Activated naive CD8-positive, alpha-beta T cell treated with anti-CD3 and anti-CD28 coated beads, Interleukin-2, amount 50 U/mL, for 24 hours (primary cell): ENCODE data around the gene RNPS1.

Experiments used
- ATAC-seq: fragments of 150-1000 bp; cut with Tn5 transposase; one replicate; pipeline ENCODE4 v1.10.0; 2021
- DNase-seq: peaks from one replicate; pipeline ENCODE4 v3.0.0; 2021
- H3K27ac Mint-ChIP-seq: one replicate; pipeline ENCODE4 v1.8.0; 2021; ENCODE audit warnings: mild to moderate bottlenecking, mixed read lengths
- H3K27me3 Mint-ChIP-seq: one replicate; pipeline ENCODE4 v1.8.0; 2021; ENCODE audit warnings: mixed read lengths
- H3K36me3 Mint-ChIP-seq: one replicate; pipeline ENCODE4 v1.8.0; 2021; ENCODE audit warnings: low read depth, mixed read lengths
- H3K4me1 Mint-ChIP-seq: one replicate; pipeline ENCODE4 v1.8.0; 2021; ENCODE audit warnings: mixed read lengths
- H3K4me3 Mint-ChIP-seq: one replicate; pipeline ENCODE4 v1.8.0; 2021; ENCODE audit warnings: mild to moderate bottlenecking, moderate library complexity, mixed read lengths
- H3K9me3 Mint-ChIP-seq: one replicate; pipeline ENCODE4 v1.8.0; 2021; ENCODE audit warnings: mixed read lengths

Gene RNPS1

DNA sequence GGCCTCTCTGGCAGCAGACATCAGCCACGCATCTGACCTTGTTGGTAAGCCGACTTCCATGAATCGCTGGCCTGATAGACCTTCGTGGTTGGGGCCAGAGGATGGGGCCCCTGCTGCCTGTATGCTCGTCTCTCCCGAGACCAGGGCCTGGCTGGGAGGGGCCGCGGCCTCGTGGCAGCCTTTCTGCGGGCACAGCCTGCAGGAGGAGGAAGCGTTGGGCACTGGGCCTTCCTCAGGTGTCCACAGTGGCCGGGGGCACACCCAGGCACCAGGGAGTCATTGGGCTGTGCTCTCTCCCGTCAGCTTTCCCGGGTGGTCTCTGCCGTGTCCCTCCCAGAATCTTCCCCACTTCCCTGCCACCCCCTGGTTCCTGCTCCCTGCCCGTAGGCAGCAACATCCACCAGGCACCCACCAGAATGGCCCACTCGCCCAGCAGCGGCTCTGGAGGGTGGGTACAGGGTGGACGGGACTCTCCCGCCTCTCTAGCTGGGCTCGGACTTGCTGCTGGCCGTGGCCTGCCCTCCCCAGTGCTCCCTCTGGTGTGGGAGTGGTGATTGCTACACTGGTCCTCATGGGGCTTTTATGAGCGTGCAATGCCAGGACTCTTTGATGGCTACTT, 38.2 kb downstream of the RNPS1 start:
- Mint-ChIP-seq H3K27ac (no peak overlapping the region), H3K36me3 (peaks cover 20% of the 10 kb centered on the region), H3K4me1 (peaks cover 11% of the 10 kb centered on the region), H3K27me3 (no peaks in the 10 kb centered on the region), H3K4me3 (no peak overlapping the region), H3K9me3 (no peaks in the 10 kb centered on the region)
- no peak for DNase-seq
- no peak for ATAC-seq

DNA sequence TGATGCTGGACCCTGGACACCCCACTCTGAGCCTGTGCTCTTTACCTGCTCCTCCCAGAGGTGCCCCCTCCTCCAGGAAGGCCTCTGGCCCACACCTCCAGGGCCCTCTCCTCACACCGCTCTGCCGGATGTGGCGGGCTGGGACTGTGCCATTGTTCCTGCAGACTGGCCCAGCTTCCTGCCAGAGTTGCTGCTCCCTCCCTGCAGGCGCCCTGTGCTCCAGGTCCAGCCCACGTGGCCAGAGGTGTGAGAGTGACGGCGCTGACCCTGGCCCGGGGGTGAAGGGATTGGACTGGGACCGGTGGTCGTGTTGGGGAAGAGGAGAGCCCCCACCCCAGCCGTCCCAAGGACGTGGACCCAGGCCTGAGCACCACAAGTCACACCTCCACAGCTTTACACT, 38.8 kb downstream of the RNPS1 start:
- H3K36me3 Mint-ChIP-seq: peaks cover 19% of the 10 kb centered on the region
- H3K27ac Mint-ChIP-seq: no peak overlapping the region
- no peak for ATAC-seq
- peaks cover 18% of the 10 kb centered on the region for H3K4me1 Mint-ChIP-seq
- no peaks in the 10 kb centered on the region for H3K9me3 Mint-ChIP-seq
- H3K27me3 Mint-ChIP-seq: no peaks in the 10 kb centered on the region
- DNase-seq: no peak
- H3K4me3 Mint-ChIP-seq: no peak overlapping the region

DNA sequence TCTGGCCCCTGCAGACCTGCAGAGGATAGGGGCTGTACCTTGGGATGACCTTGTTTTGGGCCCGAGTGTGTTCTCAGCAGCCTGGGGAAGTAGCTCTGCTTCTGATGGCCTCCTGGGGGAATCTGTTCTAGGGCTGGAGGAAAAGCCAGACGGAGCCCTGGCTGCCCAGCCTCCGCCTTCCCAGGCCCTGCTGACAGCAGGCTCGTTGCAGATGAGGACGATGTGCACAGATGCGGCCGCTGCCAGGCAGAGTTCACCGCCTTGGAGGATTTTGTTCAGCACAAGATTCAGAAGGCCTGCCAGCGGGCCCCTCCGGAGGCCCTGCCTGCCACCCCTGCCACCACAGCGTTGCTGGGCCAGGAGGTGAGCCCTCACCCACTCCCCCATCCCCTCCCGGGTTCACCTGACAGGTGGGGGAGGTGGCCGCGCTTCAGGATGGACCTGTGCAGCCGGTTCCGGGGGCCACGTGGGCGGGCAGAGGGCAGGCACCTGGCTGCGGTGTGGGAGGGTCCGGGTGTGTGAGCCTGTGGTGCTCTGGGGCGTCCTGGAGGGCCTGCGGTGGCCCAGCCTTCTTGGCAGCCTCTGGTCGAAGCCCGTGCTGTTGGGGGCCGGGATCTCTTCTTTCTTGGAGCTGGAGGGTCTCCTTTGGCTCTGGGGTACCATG, 39.6 kb downstream of the RNPS1 start:
- no peaks in the 10 kb centered on the region for H3K9me3 Mint-ChIP-seq
- no peak overlapping the region for H3K4me3 Mint-ChIP-seq
- H3K36me3 Mint-ChIP-seq: peaks cover 15% of the 10 kb centered on the region
- ATAC-seq (no peak), DNase-seq (no peak)
- H3K27ac Mint-ChIP-seq: no peak overlapping the region
- peaks cover 18% of the 10 kb centered on the region for H3K4me1 Mint-ChIP-seq
- no peaks in the 10 kb centered on the region for H3K27me3 Mint-ChIP-seq

DNA sequence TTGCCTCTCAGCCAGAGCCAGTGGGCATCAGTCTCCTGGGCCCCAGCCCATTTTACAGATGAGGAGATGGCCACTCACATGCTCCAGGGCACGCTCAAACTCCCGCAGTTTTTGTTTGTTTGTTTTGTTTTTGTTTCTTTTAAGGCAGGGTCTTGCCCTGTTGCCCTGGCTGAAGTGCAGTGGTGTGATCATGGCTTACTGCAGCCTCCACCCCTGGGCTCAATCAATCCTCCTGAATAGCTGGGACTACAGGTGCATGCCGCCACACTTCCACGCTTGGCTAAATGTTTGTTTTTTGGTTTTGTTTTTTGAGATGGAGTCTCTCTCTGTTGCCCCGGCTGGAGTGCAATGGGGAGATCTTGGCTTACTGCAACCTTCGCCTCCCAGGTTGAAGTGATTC, 41.0 kb downstream of the RNPS1 start:
- peaks cover 18% of the 10 kb centered on the region for H3K4me1 Mint-ChIP-seq
- no peaks in the 10 kb centered on the region for H3K9me3 Mint-ChIP-seq
- peaks cover 15% of the 10 kb centered on the region for H3K36me3 Mint-ChIP-seq
- H3K27ac Mint-ChIP-seq: no peak overlapping the region
- H3K27me3 Mint-ChIP-seq: no peaks in the 10 kb centered on the region
- no peak for DNase-seq
- no peak overlapping the region for H3K4me3 Mint-ChIP-seq
- ATAC-seq: no peak

DNA sequence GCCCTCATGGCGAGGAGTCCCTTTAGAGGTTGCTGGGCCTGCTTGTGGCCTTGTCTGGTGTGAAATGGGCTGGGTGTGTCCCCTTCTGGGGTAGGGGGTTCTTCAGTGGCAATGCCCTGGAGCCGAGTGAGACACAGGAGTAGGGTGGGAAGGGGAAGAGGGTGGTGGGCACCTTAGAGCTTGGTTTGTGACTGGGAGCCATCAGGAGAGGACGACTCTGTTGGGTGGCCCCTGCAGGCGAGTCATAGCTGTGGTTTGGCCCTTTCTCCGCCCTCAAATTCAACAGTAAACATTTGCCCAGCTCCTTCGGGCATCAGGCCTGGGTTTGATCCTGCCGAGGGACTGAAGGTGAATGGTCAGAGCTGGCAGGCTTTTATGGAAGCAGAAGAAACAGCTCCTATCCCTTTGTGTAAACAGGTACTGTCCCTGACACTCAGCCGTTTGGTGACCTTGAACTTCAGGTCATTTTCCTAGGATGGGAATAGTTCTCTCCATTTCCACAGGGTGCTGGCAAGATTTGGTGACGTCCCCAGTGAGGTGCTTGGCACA, 41.6 kb downstream of the RNPS1 start:
- Mint-ChIP-seq H3K4me1 (peaks cover 18% of the 10 kb centered on the region), H3K27ac (no peak overlapping the region), H3K9me3 (no peaks in the 10 kb centered on the region), H3K4me3 (peak overlapping the region; percentile 46), H3K27me3 (no peaks in the 10 kb centered on the region), H3K36me3 (peaks cover 15% of the 10 kb centered on the region)
- DNase-seq: no peak
- no peak for ATAC-seq

DNA sequence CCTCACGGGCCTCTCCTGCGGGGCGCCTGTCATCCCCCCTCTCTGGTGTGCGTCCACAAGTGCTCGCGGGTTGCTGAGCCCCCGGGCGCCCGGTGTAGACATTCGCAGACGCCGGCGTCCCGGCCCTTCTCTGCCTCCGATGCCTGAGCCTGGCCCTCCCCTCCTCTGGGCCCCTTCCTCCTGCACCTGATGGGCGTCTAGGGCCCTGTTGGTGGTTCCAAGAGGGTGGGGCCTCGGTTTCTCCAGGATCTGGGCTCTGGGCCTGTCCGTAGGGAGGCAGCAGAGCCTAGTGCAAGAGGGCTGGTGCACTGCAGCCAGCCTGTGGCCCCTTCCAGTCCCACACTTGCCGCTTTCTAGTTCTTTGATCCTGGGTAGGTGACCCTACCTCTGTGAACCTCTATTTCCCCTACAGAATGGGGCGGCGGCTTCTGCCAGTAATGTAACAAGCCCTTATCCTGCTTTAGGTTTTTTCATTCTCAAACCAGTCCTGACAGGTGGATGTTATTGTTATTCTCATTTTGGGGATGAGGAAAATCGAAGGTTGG, 43.9 kb downstream of the RNPS1 start:
- Mint-ChIP-seq H3K9me3 (no peaks in the 10 kb centered on the region), H3K4me1 (peaks cover 18% of the 10 kb centered on the region), H3K27me3 (no peaks in the 10 kb centered on the region), H3K4me3 (peak overlapping the region; percentile 83), H3K27ac (peak overlapping the region; percentile 59), H3K36me3 (peaks cover 6% of the 10 kb centered on the region)
- DNase-seq (no peak), ATAC-seq (peak; percentile 15)

DNA sequence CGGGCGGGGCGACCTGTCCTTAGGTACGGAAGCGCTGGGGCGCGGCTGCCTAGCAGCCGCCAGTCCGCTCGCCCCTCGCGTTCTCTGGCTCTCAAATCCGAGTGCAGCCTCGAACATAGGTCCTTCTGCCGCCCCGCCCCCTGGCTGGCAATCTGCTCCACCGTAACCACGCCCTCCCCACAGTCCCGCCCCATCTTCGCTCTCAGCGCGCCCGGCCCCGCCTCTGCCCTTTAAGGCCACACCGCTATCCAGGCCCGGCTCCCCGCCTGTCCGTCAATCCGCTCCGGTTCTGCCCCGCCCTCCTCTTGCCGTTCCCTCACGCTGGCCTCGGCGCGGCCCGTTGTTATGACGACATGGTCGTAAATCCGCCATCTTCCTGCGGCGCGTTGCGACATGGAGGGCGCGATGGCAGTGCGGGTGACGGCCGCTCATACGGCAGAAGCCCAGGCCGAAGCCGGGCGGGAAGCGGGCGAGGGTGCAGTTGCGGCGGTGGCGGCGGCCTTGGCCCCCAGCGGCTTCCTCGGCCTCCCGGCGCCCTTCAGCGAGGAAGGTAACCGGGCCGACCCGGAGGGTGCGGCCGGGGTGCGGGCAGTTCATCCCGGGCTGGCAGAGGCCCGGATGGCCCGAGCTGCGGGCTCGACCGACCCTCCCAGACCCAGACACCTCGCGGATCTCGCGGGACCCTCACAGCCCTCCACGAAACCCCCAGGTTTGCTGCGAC, 44.5 kb downstream of the RNPS1 start, which contains the start of gene E4F1:
TSS of gene E4F1 (plus strand) at position 371 of the 721 bp plus-strand sequence. CDS start at position 394, 23 bp downstream.
- H3K4me1 Mint-ChIP-seq: peaks cover 18% of the 10 kb centered on the region
- no peaks in the 10 kb centered on the region for H3K27me3 Mint-ChIP-seq
- ATAC-seq (peak; percentile 98), DNase-seq (peak; percentile 100)
- H3K27ac Mint-ChIP-seq: peak within 1 kb of the TSS; percentile 59
- peak within 1 kb of the TSS; percentile 83 for H3K4me3 Mint-ChIP-seq
- no peaks in the 10 kb centered on the region for H3K9me3 Mint-ChIP-seq
- peaks cover 6% of the 10 kb centered on the region for H3K36me3 Mint-ChIP-seq

DNA sequence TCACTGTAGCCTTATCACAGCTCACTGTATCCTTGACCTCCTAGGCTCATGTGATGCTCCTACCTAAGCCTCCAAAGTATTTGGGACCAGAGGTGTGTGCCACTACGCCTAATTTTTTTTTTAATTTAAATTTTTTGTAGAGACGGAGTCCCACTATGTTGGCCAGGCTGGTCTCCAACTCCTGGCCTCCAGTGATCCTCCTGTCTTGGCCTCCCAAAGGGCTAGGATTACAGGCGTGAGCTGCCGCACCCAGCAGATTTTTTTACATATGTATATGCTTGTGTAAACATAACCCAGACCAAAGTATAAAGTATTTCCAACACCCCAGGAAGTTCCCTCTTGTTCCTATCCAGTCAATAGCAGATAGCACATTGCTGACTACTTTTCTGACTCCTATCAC, 51.6 kb downstream of the RNPS1 start:
- peak overlapping the region; percentile 93 for H3K27ac Mint-ChIP-seq
- peaks cover 21% of the 10 kb centered on the region for H3K36me3 Mint-ChIP-seq
- peaks cover 24% of the 10 kb centered on the region for H3K4me1 Mint-ChIP-seq
- DNase-seq: no peak
- H3K27me3 Mint-ChIP-seq: no peaks in the 10 kb centered on the region
- H3K4me3 Mint-ChIP-seq: peak overlapping the region; percentile 88
- no peak for ATAC-seq
- no peaks in the 10 kb centered on the region for H3K9me3 Mint-ChIP-seq

DNA sequence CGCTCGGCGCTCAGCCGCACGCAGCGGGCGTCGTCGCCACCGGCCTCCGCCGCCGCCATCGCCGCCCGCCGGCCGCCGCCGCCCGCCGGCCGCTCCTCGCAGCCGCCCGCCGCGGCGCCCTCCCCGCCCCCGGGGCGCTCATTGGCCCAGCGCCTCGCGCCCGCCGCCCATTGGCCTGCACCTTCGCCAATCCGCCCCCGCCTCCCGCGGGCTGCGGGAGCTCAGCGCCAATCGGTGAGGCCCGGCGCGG, 53.3 kb downstream of the RNPS1 start, which contains the start of gene PGP:
TSS of gene PGP (minus strand) at position 122 of the 250 bp plus-strand sequence. CDS start at position 59, 63 bp downstream.
- peak within 1 kb of the TSS; percentile 93 for H3K27ac Mint-ChIP-seq
- H3K36me3 Mint-ChIP-seq: peaks cover 21% of the 10 kb centered on the region

DNA sequence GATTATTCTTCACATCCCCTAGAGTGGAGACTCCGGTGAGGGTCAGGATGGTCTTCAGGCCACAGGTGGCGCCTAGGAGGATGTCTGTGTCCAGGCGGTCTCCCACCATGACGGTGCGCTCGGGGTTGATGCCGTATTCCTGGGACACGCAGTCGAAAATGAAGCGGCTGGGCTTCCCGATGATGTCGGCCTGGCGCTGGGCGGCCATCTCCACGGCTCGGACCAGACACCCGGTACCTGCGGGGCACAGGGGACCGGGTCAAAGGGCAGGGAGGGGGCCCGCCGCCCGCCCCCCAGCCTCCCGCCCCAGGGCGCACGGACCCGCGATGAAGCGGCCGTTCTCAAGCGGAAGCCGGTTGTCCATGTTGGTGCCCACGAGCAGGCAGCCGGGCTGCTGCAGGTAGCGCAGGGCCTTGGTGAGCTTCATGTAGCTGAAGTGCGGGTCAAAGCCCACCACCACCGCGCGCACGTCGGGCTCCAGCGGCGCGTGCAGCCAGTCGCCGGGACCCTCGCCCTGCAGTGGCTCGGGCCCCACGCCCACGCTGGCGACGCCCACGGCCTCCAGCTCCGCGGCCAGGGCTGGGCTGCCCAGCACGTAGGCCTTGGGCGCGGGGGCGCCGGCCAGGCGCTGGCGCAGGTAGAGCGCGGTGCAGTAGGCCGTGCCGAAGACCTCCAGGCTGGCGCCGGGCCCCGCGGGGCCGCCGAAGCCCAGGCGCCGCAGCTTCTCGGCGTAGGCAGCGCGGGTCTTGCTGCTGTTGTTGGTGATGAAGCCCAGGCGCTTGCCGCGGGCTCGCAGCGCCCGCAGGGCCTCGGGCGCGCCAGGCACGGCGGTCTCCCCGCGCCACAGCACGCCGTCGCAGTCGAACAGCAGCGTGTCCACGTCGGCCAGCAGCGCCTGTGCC, 53.9 kb downstream of the RNPS1 start:
- Mint-ChIP-seq H3K4me1 (peaks cover 24% of the 10 kb centered on the region), H3K27me3 (no peaks in the 10 kb centered on the region), H3K27ac (peak overlapping the region; percentile 53), H3K9me3 (no peaks in the 10 kb centered on the region), H3K4me3 (peak overlapping the region; percentile 83), H3K36me3 (peaks cover 21% of the 10 kb centered on the region)
- DNase-seq (no peak), ATAC-seq (no peak)

More for the DNA sequence above, 53.3 kb downstream of the RNPS1 start, which contains the start of gene PGP:
- no peaks in the 10 kb centered on the region for H3K9me3 Mint-ChIP-seq
- no peaks in the 10 kb centered on the region for H3K27me3 Mint-ChIP-seq
- peak within 1 kb of the TSS; percentile 88 for H3K4me3 Mint-ChIP-seq
- H3K4me1 Mint-ChIP-seq: peaks cover 24% of the 10 kb centered on the region
- ATAC-seq: no peak
- no peak for DNase-seq

DNA sequence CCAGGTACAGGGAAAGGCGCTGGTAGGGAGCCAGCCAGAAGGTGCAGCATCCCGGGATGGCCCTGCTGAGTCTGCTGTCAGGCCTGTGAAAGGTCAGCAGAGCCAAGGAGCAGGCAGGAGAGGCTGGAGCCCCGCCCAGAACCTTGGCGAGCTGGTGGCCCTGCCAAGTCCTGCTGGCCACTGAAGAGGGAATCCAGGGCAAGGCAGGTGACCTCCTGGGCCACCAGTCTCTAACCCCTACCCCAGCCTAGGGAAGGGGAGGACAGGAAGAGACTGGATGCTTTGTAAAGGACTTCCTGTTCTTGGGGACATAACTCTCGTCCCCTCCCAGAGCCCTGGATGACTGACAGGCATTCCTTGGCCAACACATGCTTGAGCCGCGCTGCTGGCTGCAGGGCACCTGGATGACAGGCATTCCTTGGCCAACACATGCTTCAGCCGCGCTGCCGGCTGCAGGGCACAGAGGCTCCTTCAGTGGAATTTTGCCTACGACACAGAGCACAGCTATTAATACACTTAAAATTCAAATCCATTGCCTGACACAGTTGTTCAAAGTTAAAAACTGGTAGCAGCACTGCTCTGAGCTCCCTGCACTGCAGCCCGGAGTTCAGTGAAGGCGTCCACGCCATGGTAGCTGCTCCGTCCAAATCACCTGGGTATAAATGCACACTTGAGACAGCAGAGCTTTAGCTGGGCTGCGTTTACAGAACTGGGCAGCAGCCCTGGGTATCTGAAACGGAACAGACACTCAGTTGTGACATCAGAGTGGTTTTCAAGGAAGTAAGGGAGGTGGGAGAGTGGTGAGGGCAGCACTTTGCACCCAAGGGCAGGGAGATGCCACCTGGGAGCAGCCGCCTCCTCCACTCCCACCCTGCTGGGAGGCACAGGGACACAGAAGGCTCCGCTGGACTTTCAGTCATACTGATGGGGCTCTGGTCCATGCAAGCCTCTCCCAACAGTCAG, 55.3 kb downstream of the RNPS1 start:
- ATAC-seq (no peak), DNase-seq (no peak)
- H3K27me3 Mint-ChIP-seq: no peaks in the 10 kb centered on the region
- H3K4me3 Mint-ChIP-seq: peak overlapping the region; percentile 83
- H3K27ac Mint-ChIP-seq: peak overlapping the region; percentile 53
- peaks cover 27% of the 10 kb centered on the region for H3K36me3 Mint-ChIP-seq
- H3K9me3 Mint-ChIP-seq: no peaks in the 10 kb centered on the region
- peaks cover 28% of the 10 kb centered on the region for H3K4me1 Mint-ChIP-seq

DNA sequence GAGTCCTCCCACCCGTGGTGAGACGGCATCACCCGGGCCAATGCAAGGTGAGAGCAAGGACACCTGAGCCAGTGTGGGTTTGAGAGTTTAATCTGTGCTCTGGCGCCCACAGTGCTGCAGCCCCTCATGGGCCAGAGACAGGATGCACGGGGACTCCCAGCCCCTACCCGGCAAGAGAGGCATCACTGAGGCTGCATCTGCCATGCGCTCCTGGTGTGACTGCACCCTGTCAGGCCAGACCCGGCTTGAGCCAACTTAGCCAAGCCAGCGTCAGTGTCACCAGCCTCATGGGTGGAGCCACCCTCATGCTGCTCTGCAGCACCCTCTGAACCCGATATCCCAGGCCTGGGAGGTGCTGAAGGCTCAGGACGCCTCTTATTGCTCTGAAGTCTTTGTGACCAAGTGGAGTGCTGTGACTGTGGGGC, 56.0 kb downstream of the RNPS1 start:
- DNase-seq (no peak), ATAC-seq (no peak)
- Mint-ChIP-seq H3K4me1 (peaks cover 31% of the 10 kb centered on the region), H3K27ac (no peak overlapping the region), H3K4me3 (peak overlapping the region; percentile 63), H3K36me3 (peaks cover 30% of the 10 kb centered on the region), H3K27me3 (no peaks in the 10 kb centered on the region), H3K9me3 (no peaks in the 10 kb centered on the region)
